ENCODE measurements around the gene TMEM175. TPM values are rescaled to one million over a fixed set of nuclear protein-coding genes. Genes with fewer than 3 reads are reported as not detected.

Gene TMEM175
- total and polyA plus RNA-seq, 8 donors: 10.0 to 96.6 (median 16.4) TPM

GRCh38 chr4:955931-956381 lies 23.7 kb downstream of the TMEM175 start:
- no peak for TF ChIP-seq CTCF (IDR thresholded peaks at IDR 0.05)
- FAIRE-seq (no peak), DNase-seq (peak in 2 of 6 donors; percentile 1 to 44), ATAC-seq (no peak)
- H3K4me1 ChIP-seq: no peaks in the 10 kb centered on the region
- no peaks in the 10 kb centered on the region for H3K27me3 ChIP-seq
- H3K9me3 ChIP-seq: no peaks in the 10 kb centered on the region
- 84 to 91% methylated on average over 10 to 12 of the region's 12 CpGs for WGBS, 2 donors
- no peaks in the 10 kb centered on the region for H3K36me3 ChIP-seq
- intact Hi-C loops (cut with DNase I): no loop called here
- no peak overlapping the region for H3K27ac ChIP-seq
- H3K4me3 ChIP-seq: no peak overlapping the region

GRCh38 chr4:956531-957230 lies 24.4 kb downstream of the TMEM175 start:
- 79 to 82% methylated on average over 14 of the region's 14 CpGs for WGBS, 2 donors

GRCh38 chr4:957231-957580 lies 24.9 kb downstream of the TMEM175 start:
- DNase-seq (no peak), FAIRE-seq (no peak), ATAC-seq (no peak)
- WGBS, 2 donors: 78 to 83% methylated on average over 8 of the region's 8 CpGs
- Histone ChIP-seq H3K27me3 (no peaks in the 10 kb centered on the region), H3K4me1 (no peaks in the 10 kb centered on the region), H3K36me3 (no peaks in the 10 kb centered on the region), H3K4me3 (no peak overlapping the region), H3K9me3 (no peaks in the 10 kb centered on the region), H3K27ac (no peak overlapping the region)
- intact Hi-C loops (cut with DNase I): no loop called here
- no peak for TF ChIP-seq CTCF (IDR thresholded peaks at IDR 0.05)

More at GRCh38 chr4:956531-957230, 24.4 kb downstream of the TMEM175 start:
- ATAC-seq: no peak
- Histone ChIP-seq H3K9me3 (no peaks in the 10 kb centered on the region), H3K27me3 (no peaks in the 10 kb centered on the region), H3K27ac (no peak overlapping the region), H3K4me1 (no peaks in the 10 kb centered on the region), H3K4me3 (no peak overlapping the region), H3K36me3 (no peaks in the 10 kb centered on the region)
- TF ChIP-seq CTCF (IDR thresholded peaks at IDR 0.05): no peak
- FAIRE-seq: no peak
- DNase-seq: peak in 2 of 6 donors; percentile 1 to 49
- intact Hi-C loops (cut with DNase I): no loop called here

GRCh38 chr4:957581-958313 lies 25.5 kb downstream of the TMEM175 start:
- no peak for TF ChIP-seq CTCF (IDR thresholded peaks at IDR 0.05)
- Histone ChIP-seq H3K4me1 (no peaks in the 10 kb centered on the region), H3K36me3 (no peaks in the 10 kb centered on the region), H3K9me3 (no peaks in the 10 kb centered on the region), H3K4me3 (no peak overlapping the region), H3K27me3 (no peaks in the 10 kb centered on the region), H3K27ac (no peak overlapping the region)
- FAIRE-seq (no peak), ATAC-seq (no peak), DNase-seq (peak in 4 of 6 donors; percentile 2 to 67 (median 32))
- WGBS, 2 donors: 94 to 95% methylated on average over 45 of the region's 45 CpGs
- intact Hi-C loops (cut with DNase I): no loop called here

- no peak for FAIRE-seq
- Histone ChIP-seq H3K4me3 (no peak overlapping the region), H3K4me1 (no peaks in the 10 kb centered on the region), H3K36me3 (no peaks in the 10 kb centered on the region), H3K27ac (no peak overlapping the region), H3K9me3 (no peaks in the 10 kb centered on the region), H3K27me3 (no peaks in the 10 kb centered on the region)
- no peak for TF ChIP-seq CTCF (IDR thresholded peaks at IDR 0.05)
- 92 to 95% methylated on average over 17 of the region's 17 CpGs for whole genome bisulfite sequencing, 2 donors
- intact Hi-C loops (cut with DNase I): no loop called here
- no peak for ATAC-seq
- DNase-seq: peak in 1 of 6 donors; percentile 1
Measured at GRCh38 chr4:958314-958665, 26.0 kb downstream of the TMEM175 start.

Data from pancreas (tissue), 10 donors.